Measurements from ENCODE around the gene PHF20.

DNA sequence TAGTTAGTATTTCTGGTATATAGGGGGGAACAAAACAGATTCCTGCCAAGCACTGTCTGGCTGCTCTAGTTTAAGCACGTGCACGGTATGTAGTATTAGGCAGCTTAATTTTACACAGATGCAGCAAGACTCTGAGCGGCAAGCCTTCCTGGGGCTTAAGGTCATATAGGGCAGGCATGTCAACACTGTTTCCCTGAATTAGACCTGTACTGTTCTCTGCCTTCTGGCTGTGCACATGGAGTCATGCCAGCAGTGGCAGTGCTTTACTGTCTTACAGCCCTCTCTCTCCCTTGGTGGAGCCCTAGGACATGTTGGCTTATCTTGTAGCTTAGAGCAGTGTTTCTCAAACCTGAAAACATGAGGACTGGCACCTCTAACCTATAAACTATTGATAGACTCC is 56.6 kb downstream of the PHF20 start:
- no peak for TF ChIP-seq POLR2A (IDR thresholded peaks at IDR 0.05)
- TF ChIP-seq, protein P1, sequence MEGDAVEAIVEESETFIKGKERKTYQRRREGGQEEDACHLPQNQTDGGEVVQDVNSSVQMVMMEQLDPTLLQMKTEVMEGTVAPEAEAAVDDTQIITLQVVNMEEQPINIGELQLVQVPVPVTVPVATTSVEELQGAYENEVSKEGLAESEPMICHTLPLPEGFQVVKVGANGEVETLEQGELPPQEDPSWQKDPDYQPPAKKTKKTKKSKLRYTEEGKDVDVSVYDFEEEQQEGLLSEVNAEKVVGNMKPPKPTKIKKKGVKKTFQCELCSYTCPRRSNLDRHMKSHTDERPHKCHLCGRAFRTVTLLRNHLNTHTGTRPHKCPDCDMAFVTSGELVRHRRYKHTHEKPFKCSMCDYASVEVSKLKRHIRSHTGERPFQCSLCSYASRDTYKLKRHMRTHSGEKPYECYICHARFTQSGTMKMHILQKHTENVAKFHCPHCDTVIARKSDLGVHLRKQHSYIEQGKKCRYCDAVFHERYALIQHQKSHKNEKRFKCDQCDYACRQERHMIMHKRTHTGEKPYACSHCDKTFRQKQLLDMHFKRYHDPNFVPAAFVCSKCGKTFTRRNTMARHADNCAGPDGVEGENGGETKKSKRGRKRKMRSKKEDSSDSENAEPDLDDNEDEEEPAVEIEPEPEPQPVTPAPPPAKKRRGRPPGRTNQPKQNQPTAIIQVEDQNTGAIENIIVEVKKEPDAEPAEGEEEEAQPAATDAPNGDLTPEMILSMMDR (IDR thresholded peaks at IDR 0.05) = no peak

Data from lower leg skin (tissue), 3 donors.